Measurements from ENCODE around the gene SPEN.

Gene SPEN

DNA sequence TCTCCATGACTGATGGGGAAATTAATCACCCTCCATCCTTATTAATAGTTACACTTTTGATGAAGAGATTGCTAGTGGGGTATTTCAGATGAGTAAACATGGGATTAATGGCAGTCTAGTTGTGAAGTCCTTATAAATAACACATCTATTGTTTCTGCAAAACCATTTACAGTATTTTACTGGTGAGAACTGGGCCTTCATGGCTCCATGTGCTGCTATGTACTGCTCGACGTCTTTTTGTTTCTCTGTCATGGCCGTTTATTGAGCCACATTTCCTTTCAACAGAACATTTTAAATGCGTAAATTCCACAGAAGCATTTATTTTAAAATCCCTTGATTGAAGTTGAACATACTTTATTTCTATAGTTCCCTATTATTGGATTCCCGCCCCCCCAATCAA is 34.5 kb downstream of the SPEN start:
- Histone ChIP-seq H3K79me1 (ENCODE audit: low read depth, low read length) (peaks cover 2% of the 10 kb centered on the region), H2BK5ac (ENCODE audit: low read length) (no peak overlapping the region), H3K27me3 (ENCODE audit: control insufficient read depth in 3 of 3, insufficient read depth in 3 of 3, low read depth in 1 of 3, low read length in 3 of 3) (no peaks in the 10 kb centered on the region), H2BK120ac (ENCODE audit: low read depth, low read length) (no peak overlapping the region), H3K14ac (ENCODE audit: low read length) (no peak overlapping the region), H3K4me2 (ENCODE audit: insufficient read depth, low read length, poor library complexity, severe bottlenecking) (no peak overlapping the region), H3K4me3 (ENCODE audit: low read length in 2 of 2) (no peak overlapping the region), H3K18ac (ENCODE audit: low read length) (no peak overlapping the region), H3K23ac (ENCODE audit: low read depth, low read length, poor library complexity) (no peak overlapping the region), H3K36me3 (replicated peaks in 1 of 2; ENCODE audit: control insufficient read depth in 2 of 2, insufficient read depth in 2 of 2, low read length in 2 of 2) (peaks cover 0 to 72% of the 10 kb centered on the region in 2 donors), H3K4me1 (ENCODE audit: control insufficient read depth in 2 of 2, insufficient read depth in 1 of 2, low read depth in 1 of 2, low read length in 2 of 2) (peaks cover 5 to 14% of the 10 kb centered on the region in 2 donors), H2BK15ac (ENCODE audit: low read length) (no peak overlapping the region), H2AK5ac (ENCODE audit: low read depth, low read length) (no peak overlapping the region), H3K4ac (ENCODE audit: low read length) (no peak overlapping the region), H2BK12ac (ENCODE audit: low read length) (no peak overlapping the region), H4K91ac (ENCODE audit: low read depth, low read length, poor library complexity) (no peak overlapping the region), H4K8ac (ENCODE audit: low read depth, low read length) (no peak overlapping the region), H2AFZ (ENCODE audit: low read length) (no peak overlapping the region), H3K9ac (ENCODE audit: low read depth, low read length, poor library complexity) (no peak overlapping the region), H3K9me3 (replicated peaks in 1 of 2; ENCODE audit: control insufficient read depth in 2 of 2, insufficient read depth in 1 of 2, low read depth in 1 of 2, low read length in 2 of 2) (no peaks in the 10 kb centered on the region), H3K27ac (replicated peaks; ENCODE audit: low read length) (no peak overlapping the region)
- no CpG with 5 or more reads among the region's 5 CpGs for WGBS, 2 donors (ENCODE audit: extremely low coverage in 2 of 2, insufficient read length in 2 of 2, insufficient replicate concordance in 1 of 2)
- no peak for DNase-seq (ENCODE audit: low spot score)

DNA sequence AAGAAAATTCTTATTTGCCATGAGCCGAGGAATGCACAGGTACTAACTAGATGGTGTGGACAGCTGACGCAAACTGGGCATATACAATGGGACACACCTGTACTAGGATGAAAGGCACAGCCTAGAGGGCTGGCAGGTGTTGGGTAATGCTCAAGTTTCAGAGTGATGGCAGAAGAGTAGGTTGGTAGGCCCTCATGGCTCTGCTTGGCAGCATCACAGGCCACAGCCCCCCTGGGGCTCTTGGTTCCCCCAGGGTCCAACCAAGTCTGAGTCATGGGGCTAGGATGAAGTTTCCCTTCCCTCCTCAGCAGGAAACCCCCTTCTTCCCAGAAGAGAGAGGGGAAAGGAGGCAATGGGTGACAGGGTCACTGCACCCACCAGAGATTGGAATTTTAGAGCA is 35.2 kb downstream of the SPEN start:
- H3K79me1 ChIP-seq (ENCODE audit: low read depth, low read length): peaks cover 4% of the 10 kb centered on the region
- no peak overlapping the region for H4K8ac ChIP-seq (ENCODE audit: low read depth, low read length)
- no peak overlapping the region for H3K9ac ChIP-seq (ENCODE audit: low read depth, low read length, poor library complexity)
- no peak overlapping the region for H3K4me3 ChIP-seq (ENCODE audit: low read length in 2 of 2)
- H2BK5ac ChIP-seq (ENCODE audit: low read length): no peak overlapping the region
- WGBS, 2 donors (ENCODE audit: extremely low coverage in 2 of 2, insufficient read length in 2 of 2, insufficient replicate concordance in 1 of 2): no CpG with 5 or more reads among the region's 2 CpGs
- H3K36me3 ChIP-seq (replicated peaks in 1 of 2; ENCODE audit: control insufficient read depth in 2 of 2, insufficient read depth in 2 of 2, low read length in 2 of 2): peaks cover 0 to 65% of the 10 kb centered on the region in 2 donors
- no peak overlapping the region for H2BK15ac ChIP-seq (ENCODE audit: low read length)
- H3K4ac ChIP-seq (ENCODE audit: low read length): no peak overlapping the region
- no peak overlapping the region for H3K4me2 ChIP-seq (ENCODE audit: insufficient read depth, low read length, poor library complexity, severe bottlenecking)
- no peaks in the 10 kb centered on the region for H3K27me3 ChIP-seq (ENCODE audit: control insufficient read depth in 3 of 3, insufficient read depth in 3 of 3, low read depth in 1 of 3, low read length in 3 of 3)
- H2AFZ ChIP-seq (ENCODE audit: low read length): no peak overlapping the region
- no peak overlapping the region for H2BK120ac ChIP-seq (ENCODE audit: low read depth, low read length)
- peaks cover 5 to 14% of the 10 kb centered on the region in 2 donors for H3K4me1 ChIP-seq (ENCODE audit: control insufficient read depth in 2 of 2, insufficient read depth in 1 of 2, low read depth in 1 of 2, low read length in 2 of 2)
- no peaks in the 10 kb centered on the region for H3K9me3 ChIP-seq (replicated peaks in 1 of 2; ENCODE audit: control insufficient read depth in 2 of 2, insufficient read depth in 1 of 2, low read depth in 1 of 2, low read length in 2 of 2)
- H2AK5ac ChIP-seq (ENCODE audit: low read depth, low read length): no peak overlapping the region
- no peak overlapping the region for H2BK12ac ChIP-seq (ENCODE audit: low read length)
- H3K27ac ChIP-seq (replicated peaks; ENCODE audit: low read length): no peak overlapping the region
- H3K18ac ChIP-seq (ENCODE audit: low read length): no peak overlapping the region
- no peak overlapping the region for H3K14ac ChIP-seq (ENCODE audit: low read length)
- no peak for DNase-seq (ENCODE audit: low spot score)
- H3K23ac ChIP-seq (ENCODE audit: low read depth, low read length, poor library complexity): no peak overlapping the region
- no peak overlapping the region for H4K91ac ChIP-seq (ENCODE audit: low read depth, low read length, poor library complexity)

DNA sequence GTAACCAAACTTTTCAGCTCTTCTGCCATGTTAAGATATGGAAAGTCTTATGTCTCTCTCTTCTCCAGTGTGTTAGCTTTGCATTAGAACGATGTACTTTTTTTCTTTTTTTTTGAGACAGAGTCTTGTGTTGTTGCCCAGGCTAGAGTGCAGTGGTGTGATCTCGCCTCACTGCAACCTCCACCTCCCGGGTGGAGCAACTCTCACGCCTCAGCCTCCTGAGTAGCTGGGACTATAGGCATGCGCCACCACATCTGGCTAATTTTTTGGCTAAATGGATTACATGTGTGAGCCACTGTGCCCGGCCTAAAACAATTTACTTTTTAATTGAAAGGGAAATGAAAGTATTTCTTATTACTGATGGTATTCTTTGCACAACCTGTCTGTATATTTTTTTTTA is 35.8 kb downstream of the SPEN start:
- no peak overlapping the region for H3K4me3 ChIP-seq (ENCODE audit: low read length in 2 of 2)
- no peak overlapping the region for H2BK5ac ChIP-seq (ENCODE audit: low read length)
- no peak overlapping the region for H3K14ac ChIP-seq (ENCODE audit: low read length)
- H2BK120ac ChIP-seq (ENCODE audit: low read depth, low read length): no peak overlapping the region
- H3K23ac ChIP-seq (ENCODE audit: low read depth, low read length, poor library complexity): no peak overlapping the region
- no peak overlapping the region for H2BK15ac ChIP-seq (ENCODE audit: low read length)
- H3K27ac ChIP-seq (replicated peaks; ENCODE audit: low read length): no peak overlapping the region
- no peak overlapping the region for H3K4ac ChIP-seq (ENCODE audit: low read length)
- H3K18ac ChIP-seq (ENCODE audit: low read length): no peak overlapping the region
- H4K91ac ChIP-seq (ENCODE audit: low read depth, low read length, poor library complexity): no peak overlapping the region
- DNase-seq (ENCODE audit: low spot score): no peak
- H3K4me1 ChIP-seq (ENCODE audit: control insufficient read depth in 2 of 2, insufficient read depth in 1 of 2, low read depth in 1 of 2, low read length in 2 of 2): peaks cover 5 to 14% of the 10 kb centered on the region in 2 donors
- H2AK5ac ChIP-seq (ENCODE audit: low read depth, low read length): no peak overlapping the region
- H2BK12ac ChIP-seq (ENCODE audit: low read length): no peak overlapping the region
- no peak overlapping the region for H4K8ac ChIP-seq (ENCODE audit: low read depth, low read length)
- no CpG with 5 or more reads among the region's 6 CpGs for WGBS, 2 donors (ENCODE audit: extremely low coverage in 2 of 2, insufficient read length in 2 of 2, insufficient replicate concordance in 1 of 2)
- H2AFZ ChIP-seq (ENCODE audit: low read length): no peak overlapping the region
- no peaks in the 10 kb centered on the region for H3K27me3 ChIP-seq (ENCODE audit: control insufficient read depth in 3 of 3, insufficient read depth in 3 of 3, low read depth in 1 of 3, low read length in 3 of 3)
- H3K9ac ChIP-seq (ENCODE audit: low read depth, low read length, poor library complexity): no peak overlapping the region
- peaks cover 0 to 58% of the 10 kb centered on the region in 2 donors for H3K36me3 ChIP-seq (replicated peaks in 1 of 2; ENCODE audit: control insufficient read depth in 2 of 2, insufficient read depth in 2 of 2, low read length in 2 of 2)
- no peak overlapping the region for H3K4me2 ChIP-seq (ENCODE audit: insufficient read depth, low read length, poor library complexity, severe bottlenecking)
- H3K9me3 ChIP-seq (replicated peaks in 1 of 2; ENCODE audit: control insufficient read depth in 2 of 2, insufficient read depth in 1 of 2, low read depth in 1 of 2, low read length in 2 of 2): no peaks in the 10 kb centered on the region
- peaks cover 5% of the 10 kb centered on the region for H3K79me1 ChIP-seq (ENCODE audit: low read depth, low read length)

DNA sequence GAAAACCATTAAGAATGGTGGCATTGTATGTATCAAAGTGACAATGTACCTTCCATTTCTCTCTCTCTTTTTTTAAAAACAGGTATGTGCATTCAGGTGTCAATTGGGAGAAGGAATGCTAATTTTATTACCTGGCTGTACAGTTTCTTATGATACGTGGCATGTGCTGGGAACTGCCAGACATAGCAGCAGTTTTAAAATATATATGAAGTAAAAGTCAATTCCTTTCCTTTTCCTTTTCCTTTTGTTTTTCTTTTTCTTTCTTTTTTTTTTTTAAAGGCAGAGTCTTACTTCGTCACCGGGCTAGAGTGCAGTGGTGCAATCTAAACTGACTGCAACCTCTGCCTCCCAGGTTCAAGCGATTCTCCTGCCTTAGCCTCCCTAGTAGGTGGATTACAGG is 37.0 kb downstream of the SPEN start:
- Histone ChIP-seq H3K27ac (replicated peaks; ENCODE audit: low read length) (no peak overlapping the region), H3K9ac (ENCODE audit: low read depth, low read length, poor library complexity) (no peak overlapping the region), H4K8ac (ENCODE audit: low read depth, low read length) (no peak overlapping the region)

More for the DNA sequence above, 37.0 kb downstream of the SPEN start:
- Histone ChIP-seq H2BK5ac (ENCODE audit: low read length) (no peak overlapping the region), H2BK12ac (ENCODE audit: low read length) (no peak overlapping the region), H3K27me3 (ENCODE audit: control insufficient read depth in 3 of 3, insufficient read depth in 3 of 3, low read depth in 1 of 3, low read length in 3 of 3) (no peaks in the 10 kb centered on the region), H3K23ac (ENCODE audit: low read depth, low read length, poor library complexity) (no peak overlapping the region), H4K91ac (ENCODE audit: low read depth, low read length, poor library complexity) (no peak overlapping the region), H2AFZ (ENCODE audit: low read length) (no peak overlapping the region), H3K79me1 (ENCODE audit: low read depth, low read length) (peaks cover 5% of the 10 kb centered on the region), H3K4me3 (ENCODE audit: low read length in 2 of 2) (no peak overlapping the region), H2BK15ac (ENCODE audit: low read length) (no peak overlapping the region), H3K4me1 (ENCODE audit: control insufficient read depth in 2 of 2, insufficient read depth in 1 of 2, low read depth in 1 of 2, low read length in 2 of 2) (peaks cover 5 to 14% of the 10 kb centered on the region in 2 donors), H2AK5ac (ENCODE audit: low read depth, low read length) (no peak overlapping the region), H3K4me2 (ENCODE audit: insufficient read depth, low read length, poor library complexity, severe bottlenecking) (no peak overlapping the region), H3K14ac (ENCODE audit: low read length) (no peak overlapping the region), H3K36me3 (replicated peaks in 1 of 2; ENCODE audit: control insufficient read depth in 2 of 2, insufficient read depth in 2 of 2, low read length in 2 of 2) (peaks cover 0 to 56% of the 10 kb centered on the region in 2 donors), H3K18ac (ENCODE audit: low read length) (no peak overlapping the region), H2BK120ac (ENCODE audit: low read depth, low read length) (no peak overlapping the region), H3K9me3 (replicated peaks in 1 of 2; ENCODE audit: control insufficient read depth in 2 of 2, insufficient read depth in 1 of 2, low read depth in 1 of 2, low read length in 2 of 2) (no peaks in the 10 kb centered on the region), H3K4ac (ENCODE audit: low read length) (no peak overlapping the region)
- no peak for DNase-seq (ENCODE audit: low spot score)
- WGBS, 2 donors (ENCODE audit: extremely low coverage in 2 of 2, insufficient read length in 2 of 2, insufficient replicate concordance in 1 of 2): no CpG with 5 or more reads among the region's 4 CpGs
